Pancreas (tissue), 10 donors: ENCODE data around the gene ZNF326. TPM values are rescaled to one million over a fixed set of nuclear protein-coding genes. Genes with fewer than 3 reads are reported as not detected.

Experiments used
- ATAC-seq, 4 donors: fragments of 200-7000 bp; cut with Tn5 transposase; one replicate each; pipeline versions ENCODE4 v1.8.0 to v1.9.1; 2020; ENCODE audit warnings: mild to moderate bottlenecking in 4 of 4, moderate library complexity in 4 of 4
- DNase-seq, 6 donors: peaks; one replicate each; pipeline ENCODE4 v3.0.0-alpha.2; 2020
- FAIRE-seq: peaks from 2 replicates; lab custom pipeline; 2012; peaks lifted over from hg19 to GRCh38; lab: Jason Lieb, UNC
- H3K27ac ChIP-seq, 4 donors: fragments of 200-600 bp; sonication (generic); 1 replicate in 3 of 4; 2 replicates in 1 of 4; pipeline versions ENCODE4 v1.5.0 to v1.8.0; 2020
- H3K27me3 ChIP-seq, 4 donors: fragments of 200-600 bp; one replicate each; pipeline ENCODE4 v1.8.0; 2021
- H3K36me3 ChIP-seq, 3 donors: fragments of 200-600 bp; sonication (generic) in 1 of 3; one replicate each; pipeline versions ENCODE4 v1.5.0 to v1.8.0; 2020 to 2021
- H3K4me1 ChIP-seq, 3 donors: fragments of 200-600 bp; one replicate each; pipeline ENCODE4 v1.8.0; 2021
- H3K4me3 ChIP-seq, 4 donors: fragments of 200-600 bp; sonication (generic) in 2 of 4; one replicate each; pipeline versions ENCODE4 v1.5.0 to v1.8.0; 2020 to 2021
- H3K9me3 ChIP-seq, 4 donors: fragments of 200-600 bp; one replicate each; pipeline ENCODE4 v1.8.0; 2021
- WGBS, 2 donors: extraction: QIAGEN DNeasy Blood & Tissue Kit; methylation state at CpG; one replicate each; pipeline ENCODE4 v1.1.7; 2013; 5-methylcytosine and 5-hydroxymethylcytosine counted together
- intact Hi-C, 3 donors: fragments of 100-400 bp; cut with DNase I; formaldehyde crosslinking; loops; one replicate each; pipeline versions ENCODE4 v1.11.1 to v1.14.2; 2022
- polyA plus RNA-seq, 2 donors: library from polyadenylated mRNA; stranded (reverse); fragments of 200-250 nt; gene quantifications; one replicate each; pipeline ENCODE4 v1.2.3, GENCODE V29; 2013
- total RNA-seq, 6 donors: library from RNA; stranded (reverse); fragmentation: NEBNext Ultra II Directional in 4 of 6; extraction: Animal tissue kit (Norgen Biotek cat#: 25700) in 4 of 6; gene quantifications; one replicate each; pipeline versions ENCODE4 v1.2.1 to v1.2.4, GENCODE V29; 2021 to 2023
- TF ChIP-seq, protein P1 (sequence below), 4 donors: fragments of 200-600 bp; sonication (generic) in 3 of 4; IDR thresholded peaks; one replicate each; pipeline versions ENCODE4 v1.5.0 to v1.8.0; 2021; ENCODE audit warnings: antibody characterized with exemption in 4 of 4
- donor health status: healthy with polysubstance abuse.
- donor health status: DM: no; HTN: no; CAD: no; lungs with moderate emphysema.
- donor health status: DM: no; HTN: no; CAD: no.
- donor health status: control.
- donor health status: control.
- donor health status: Bipolar disorder and iron deficiency.
- donor health status: DM: yes; HTN: yes; CAD: no.
- donor health status: DM: no; HTN: no; CAD: no.
- donor health status: DM: no; HTN: no; CAD: no.
- donor health status: DM: yes; HTN: yes; CAD: no.

ZNF326 gene
- total and polyA plus RNA-seq, 8 donors = 8.8 to 14.8 (median 10.6) TPM

GRCh38 chr1:90074137-90074536 is 79.2 kb downstream of the ZNF326 start:
- 63 to 72% methylated on average over 5 of the region's 5 CpGs for WGBS, 2 donors
- H3K9me3 ChIP-seq = no peaks in the 10 kb centered on the region
- H3K4me3 ChIP-seq = no peak overlapping the region
- H3K27me3 ChIP-seq = no peaks in the 10 kb centered on the region
- FAIRE-seq (no peak), ATAC-seq (no peak), DNase-seq (no peak)
- intact Hi-C loops = no loop called here
- H3K4me1 ChIP-seq = peaks cover 0 to 4% (median 3%) of the 10 kb centered on the region in 3 donors
- TF ChIP-seq, protein P1, sequence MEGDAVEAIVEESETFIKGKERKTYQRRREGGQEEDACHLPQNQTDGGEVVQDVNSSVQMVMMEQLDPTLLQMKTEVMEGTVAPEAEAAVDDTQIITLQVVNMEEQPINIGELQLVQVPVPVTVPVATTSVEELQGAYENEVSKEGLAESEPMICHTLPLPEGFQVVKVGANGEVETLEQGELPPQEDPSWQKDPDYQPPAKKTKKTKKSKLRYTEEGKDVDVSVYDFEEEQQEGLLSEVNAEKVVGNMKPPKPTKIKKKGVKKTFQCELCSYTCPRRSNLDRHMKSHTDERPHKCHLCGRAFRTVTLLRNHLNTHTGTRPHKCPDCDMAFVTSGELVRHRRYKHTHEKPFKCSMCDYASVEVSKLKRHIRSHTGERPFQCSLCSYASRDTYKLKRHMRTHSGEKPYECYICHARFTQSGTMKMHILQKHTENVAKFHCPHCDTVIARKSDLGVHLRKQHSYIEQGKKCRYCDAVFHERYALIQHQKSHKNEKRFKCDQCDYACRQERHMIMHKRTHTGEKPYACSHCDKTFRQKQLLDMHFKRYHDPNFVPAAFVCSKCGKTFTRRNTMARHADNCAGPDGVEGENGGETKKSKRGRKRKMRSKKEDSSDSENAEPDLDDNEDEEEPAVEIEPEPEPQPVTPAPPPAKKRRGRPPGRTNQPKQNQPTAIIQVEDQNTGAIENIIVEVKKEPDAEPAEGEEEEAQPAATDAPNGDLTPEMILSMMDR (IDR thresholded peaks at IDR 0.05) = no peak
- no peak overlapping the region for H3K27ac ChIP-seq
- no peaks in the 10 kb centered on the region for H3K36me3 ChIP-seq

- Histone ChIP-seq H3K36me3 (no peaks in the 10 kb centered on the region), H3K27ac (no peak overlapping the region), H3K9me3 (no peaks in the 10 kb centered on the region), H3K4me3 (no peak overlapping the region), H3K4me1 (peaks cover 0 to 4% (median 3%) of the 10 kb centered on the region in 3 donors), H3K27me3 (no peaks in the 10 kb centered on the region)
- TF ChIP-seq, protein P1 (IDR thresholded peaks at IDR 0.05) = no peak
- FAIRE-seq = no peak
- no peak for DNase-seq
- 79 to 90% methylated on average over 4 of the region's 4 CpGs for WGBS, 2 donors
- no peak for ATAC-seq
- intact Hi-C loops = no loop called here
Measured at GRCh38 chr1:90074566-90074965, 79.7 kb downstream of the ZNF326 start.

DNA sequence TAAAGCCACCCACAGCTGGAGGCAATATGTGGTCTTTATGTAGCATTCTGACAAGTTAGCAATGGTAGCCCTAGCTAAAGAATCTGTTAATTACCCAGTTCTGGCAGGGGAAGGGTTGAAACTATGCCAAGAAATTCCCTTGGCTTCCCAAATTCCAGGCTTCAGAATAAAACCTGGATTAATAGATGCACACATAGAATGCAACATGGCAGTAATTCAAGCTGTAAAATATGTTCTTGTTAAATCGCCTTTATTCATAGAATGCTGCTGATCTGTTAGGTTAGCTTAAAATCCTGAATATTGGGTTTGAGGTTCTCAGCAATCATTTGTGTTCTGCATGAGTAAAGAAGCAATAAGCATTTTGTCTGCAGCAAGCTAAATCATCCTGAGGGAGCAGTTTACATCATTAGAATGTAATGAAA is 80.1 kb downstream of the ZNF326 start:
- FAIRE-seq (no peak), ATAC-seq (no peak), DNase-seq (no peak)
- Histone ChIP-seq H3K4me1 (peaks cover 0 to 4% (median 3%) of the 10 kb centered on the region in 3 donors), H3K27me3 (no peaks in the 10 kb centered on the region), H3K9me3 (no peaks in the 10 kb centered on the region), H3K36me3 (no peaks in the 10 kb centered on the region), H3K4me3 (no peak overlapping the region), H3K27ac (no peak overlapping the region)
- intact Hi-C loops = no loop called here
- 46 to 59% methylated on average over 1 of the region's 1 CpG for WGBS, 2 donors
- TF ChIP-seq, protein P1 (IDR thresholded peaks at IDR 0.05) = no peak

- no peak for DNase-seq
- H3K27me3 ChIP-seq = no peaks in the 10 kb centered on the region
Measured at GRCh38 chr1:90083995-90084394, 89.1 kb downstream of the ZNF326 start.

More at GRCh38 chr1:90083995-90084394, 89.1 kb downstream of the ZNF326 start:
- Histone ChIP-seq H3K36me3 (no peaks in the 10 kb centered on the region), H3K4me1 (no peaks in the 10 kb centered on the region), H3K27ac (no peak overlapping the region), H3K4me3 (no peak overlapping the region), H3K9me3 (no peaks in the 10 kb centered on the region)
- TF ChIP-seq, protein P1 (IDR thresholded peaks at IDR 0.05) = no peak
- no peak for FAIRE-seq
- intact Hi-C loops = no loop called here
- ATAC-seq = no peak
- 70 to 74% methylated on average over 7 of the region's 7 CpGs for WGBS, 2 donors

Other genes with a start within 250 kb of the ZNF326 start
- gene LRRC8D, start 174.1 kb upstream of the ZNF326 start, total RNA-seq = 10 to 100 TPM in 4 of 6 donors, 1 to 10 TPM in 2; 8.0 to 27.1 (median 12.0) TPM
- 1 to 10 TPM; 3.8 to 7.9 TPM for gene LRRC8D, start 174.1 kb upstream of the ZNF326 start, polyA plus RNA-seq